Spleen (tissue), 7 donors: ENCODE measurements around the gene SLC40A1.

Experiments used
- CTCF ChIP-seq, 11 experiments: fragments of 200-600 bp in 7 of 11; fragments of 450-650 bp in 4 of 11; sonication (generic) in 4 of 11; IDR thresholded peaks in 8 of 11; conservative IDR thresholded peaks in 3 of 11; 1 replicate in 7 of 11; 2 replicates in 4 of 11; pipeline versions ENCODE4 v1.4.0 to v1.8.0; 2016 to 2021; ENCODE audit warnings: antibody characterized with exemption in 11 of 11, inconsistent platforms in 4 of 11, mild to moderate bottlenecking in 1 of 11
- POLR2A ChIP-seq, 3 donors: fragments of 450-650 bp; IDR thresholded peaks; one replicate each; pipeline ENCODE4 v1.5.1; 2017; ENCODE audit warnings: antibody characterized with exemption in 3 of 3, mild to moderate bottlenecking in 1 of 3
- donor health status: DM: no; HTN: no; CAD: no; lungs with moderate emphysema.
- donor health status: DM: no; HTN: no; CAD: no.
- donor health status: DM: no; HTN: no; CAD: no.

GRCh38 chr2:189583227-189584198, 2.9 kb upstream of the SLC40A1 start:
- TF ChIP-seq POLR2A (IDR thresholded peaks at IDR 0.05) (no peak), CTCF (IDR thresholded peaks at IDR 0.05 in 8 of 11, conservative IDR thresholded peaks at IDR 0.05 in 3 of 11) (no peak)
